GM08714 (cell line): ENCODE results near the gene NCKAP5.

Experiments
- H3K4me3 ChIP-seq: fragments of 200-500 bp; sonication (Bioruptor generic); 2 replicates; pipeline ENCODE4 v1.5.1; 2014; ENCODE audit warnings: mild to moderate bottlenecking, low read length, inconsistent platforms
- ZNF274 ChIP-seq: IDR thresholded peaks from 2 replicates; pipeline ENCODE4 v1.6.1; 2012; ENCODE audit warnings: mild to moderate bottlenecking, low read depth, low read length

NCKAP5 gene

GRCh38 chr2:133557614-133558013, 10.6 kb downstream of the NCKAP5 start:
- no peak overlapping the region for H3K4me3 ChIP-seq
- no peak for TF ChIP-seq ZNF274

- H3K4me3 ChIP-seq, result no peak overlapping the region
- no peak for TF ChIP-seq ZNF274
These were observed 14.3 kb downstream of the NCKAP5 start for GRCh38 chr2:133553838-133554408.

GRCh38 chr2:133553251-133553650, 15.0 kb downstream of the NCKAP5 start:
- TF ChIP-seq ZNF274, result no peak
- H3K4me3 ChIP-seq, result no peak overlapping the region

- TF ChIP-seq ZNF274, result no peak
- H3K4me3 ChIP-seq, result no peak overlapping the region
These were observed 15.4 kb downstream of the NCKAP5 start for GRCh38 chr2:133552821-133553220.

GRCh38 chr2:133541797-133542196, 26.5 kb downstream of the NCKAP5 start:
- no peak for TF ChIP-seq ZNF274
- H3K4me3 ChIP-seq, result no peak overlapping the region

GRCh38 chr2:133541376-133541775, 26.9 kb downstream of the NCKAP5 start:
- no peak for TF ChIP-seq ZNF274
- H3K4me3 ChIP-seq, result no peak overlapping the region

DNA sequence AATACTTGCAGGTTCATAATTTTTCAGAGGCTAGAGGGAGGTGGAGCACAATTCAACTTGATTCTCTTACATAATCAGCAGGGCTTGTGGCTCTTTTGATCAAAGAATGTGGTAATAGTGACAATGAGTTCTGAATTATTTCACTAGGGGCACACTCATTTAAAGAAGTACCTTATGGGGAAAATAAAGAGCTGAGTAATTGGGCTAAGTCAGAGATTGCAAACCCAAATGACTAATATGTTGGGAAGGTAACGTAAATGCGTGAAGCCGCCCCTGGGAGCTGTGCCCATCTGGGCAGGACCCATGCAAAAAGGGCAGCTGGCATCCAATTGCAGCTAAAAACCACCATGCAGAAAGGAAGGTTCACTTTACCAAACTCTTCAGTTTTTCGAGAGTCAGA, 35.3 kb downstream of the NCKAP5 start:
- H3K4me3 ChIP-seq, result no peak overlapping the region
- no peak for TF ChIP-seq ZNF274

GRCh38 chr2:133531382-133531781, 36.9 kb downstream of the NCKAP5 start:
- TF ChIP-seq ZNF274, result no peak
- H3K4me3 ChIP-seq, result no peak overlapping the region

DNA sequence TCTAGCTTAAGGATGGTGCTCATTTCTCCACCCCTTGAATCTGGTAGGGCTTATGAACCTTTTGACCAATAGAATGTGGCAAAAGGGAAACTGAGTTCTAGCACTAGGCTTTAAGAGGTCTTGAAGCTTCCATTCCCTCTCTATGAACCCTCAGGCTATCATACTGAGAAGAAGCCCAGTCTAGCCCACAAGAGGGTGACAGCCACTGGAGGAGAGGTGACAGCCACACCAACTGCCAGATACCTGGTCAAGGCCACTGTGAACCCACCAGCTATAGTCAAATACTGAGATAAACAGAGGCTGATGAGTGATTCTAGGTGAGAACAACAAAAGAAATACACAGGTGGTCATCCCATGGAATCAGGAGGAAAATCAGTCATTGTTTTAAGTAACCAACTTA, 37.6 kb downstream of the NCKAP5 start:
- TF ChIP-seq ZNF274, result no peak
- no peak overlapping the region for H3K4me3 ChIP-seq

DNA sequence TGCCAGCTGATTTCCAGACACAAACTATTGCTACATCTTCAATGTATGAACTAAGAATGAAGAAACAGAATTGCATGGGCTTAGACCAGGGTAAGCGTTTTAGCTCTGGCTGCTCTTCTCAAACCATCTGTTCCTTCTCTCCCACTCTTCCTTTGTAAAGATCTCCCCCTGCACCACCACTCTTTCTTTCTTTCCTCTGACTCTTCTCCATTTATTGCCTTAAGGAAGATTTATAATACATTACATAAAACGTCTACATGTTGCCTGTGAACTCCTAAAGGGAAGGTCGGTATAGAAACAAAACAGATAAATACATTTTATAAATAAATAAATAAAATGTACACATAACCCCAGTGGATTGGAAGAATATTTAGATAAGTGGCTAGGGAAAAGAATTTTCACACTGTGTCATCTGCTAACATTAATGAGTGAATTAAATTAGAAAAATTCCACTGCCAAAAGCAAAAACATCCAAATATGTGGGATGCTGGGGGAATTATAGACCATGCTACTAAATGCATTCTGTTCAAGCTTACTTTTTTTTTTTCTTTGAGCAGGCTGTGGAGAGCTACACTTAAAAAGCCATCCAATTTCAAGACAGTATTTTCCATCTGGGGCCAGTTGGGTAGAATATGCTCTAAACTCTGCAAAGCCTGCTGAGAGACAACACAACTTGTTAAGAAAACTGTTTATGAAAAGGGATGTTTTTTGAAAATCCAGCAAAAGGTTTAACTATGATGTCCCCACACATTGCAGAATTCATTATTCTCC, 41.5 kb downstream of the NCKAP5 start:
- H3K4me3 ChIP-seq, result no peak overlapping the region
- no peak for TF ChIP-seq ZNF274

DNA sequence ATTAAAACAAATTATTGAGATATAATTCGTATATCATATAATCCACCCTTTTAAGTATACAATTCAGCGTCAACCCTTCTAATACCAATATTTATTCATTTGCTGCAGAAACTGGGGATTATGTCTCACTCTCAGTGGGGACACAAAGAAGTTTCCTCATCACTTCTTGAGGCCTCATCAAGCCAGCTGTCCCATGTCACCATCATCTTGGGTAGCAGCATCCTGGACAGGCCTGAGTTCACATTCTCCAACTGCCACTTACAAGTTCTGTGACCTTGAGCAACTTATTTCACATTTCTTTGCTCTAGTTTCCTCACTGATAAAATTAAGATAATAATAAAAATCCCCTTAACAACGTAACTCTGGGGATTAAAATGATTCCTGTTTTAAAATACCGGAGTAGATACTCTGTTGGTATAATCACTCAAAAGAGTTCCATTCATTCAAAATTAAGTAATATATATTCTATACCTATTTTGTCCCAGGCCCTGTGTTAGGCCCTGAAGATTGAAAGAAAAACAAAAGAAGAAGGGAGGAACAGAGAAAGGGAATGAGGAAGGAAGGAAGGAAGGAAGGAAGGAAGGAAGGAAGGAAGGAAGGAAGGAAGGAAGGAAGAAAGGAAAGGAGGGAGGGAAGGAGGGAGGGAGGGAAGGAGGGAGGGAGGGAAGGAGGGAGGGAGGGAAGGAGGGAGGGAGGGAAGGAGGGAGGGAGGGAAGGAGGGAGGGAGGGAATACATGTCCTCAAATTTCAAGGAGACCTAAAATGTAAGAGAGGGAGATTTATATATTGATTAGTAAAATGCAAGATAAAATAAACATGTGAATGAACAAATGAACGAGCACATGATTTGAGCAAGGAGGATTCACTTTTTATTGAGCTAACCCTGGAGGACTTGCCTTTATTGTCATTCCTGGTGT, 42.4 kb downstream of the NCKAP5 start:
- TF ChIP-seq ZNF274, result no peak
- H3K4me3 ChIP-seq, result no peak overlapping the region

GRCh38 chr2:133525090-133525489, 43.2 kb downstream of the NCKAP5 start:
- no peak overlapping the region for H3K4me3 ChIP-seq
- TF ChIP-seq ZNF274, result no peak

- H3K4me3 ChIP-seq, result no peak overlapping the region
- no peak for TF ChIP-seq ZNF274
These were observed 44.9 kb downstream of the NCKAP5 start for GRCh38 chr2:133523406-133523805.

- TF ChIP-seq ZNF274, result no peak
These were observed 46.1 kb downstream of the NCKAP5 start for GRCh38 chr2:133522204-133522603.

More at GRCh38 chr2:133522204-133522603, 46.1 kb downstream of the NCKAP5 start:
- H3K4me3 ChIP-seq, result no peak overlapping the region
